GM12878 (cell line): ENCODE data around the gene LSM2. TPM values are rescaled to one million over a fixed set of nuclear protein-coding genes. Genes with fewer than 3 reads are reported as not detected.
A peak's percentile ranks its signal among the peaks of the same experiment; 100 is the strongest.

Source experiments
- ATAC-seq: fragments of 200-7000 bp; cut with Tn5 transposase; 3 replicates; pipeline ENCODE4 v1.9.1; 2020; ENCODE audit warnings: mild to moderate bottlenecking, moderate library complexity
- BruUV-seq: library from RNA; stranded (reverse); fragments of 400-500 nt; replicated peaks from 2 replicates; lab custom pipeline; 2021; lab: Mats Ljungman, UMichigan
- CTCF ChIA-PET: fragments of 300-600 bp; sonication (Branson Sonifier 250); formaldehyde crosslinking; extraction: SDS; loops from one replicate; lab custom pipeline; 2021; ENCODE audit warnings: inconsistent platforms; lab: Yijun Ruan, JAX
- POLR2A ChIA-PET: fragments of 350-600 bp; formaldehyde crosslinking; extraction: SDS; loops from one replicate; lab custom pipeline; 2021; ENCODE audit warnings: inconsistent platforms; lab: Charles Lee
- RAD21 ChIA-PET: fragments of 300-600 bp; sonication (Branson Sonifier 250); formaldehyde crosslinking; loops from one replicate; lab custom pipeline; 2023; ENCODE audit warnings: antibody characterized with exemption; ENCODE audit not compliant: unreplicated experiment; lab: Charles Lee
- SMC1A ChIA-PET: fragments of 300-600 bp; sonication (Branson Sonifier 250); formaldehyde crosslinking; loops from one replicate; lab custom pipeline; 2023; ENCODE audit not compliant: unreplicated experiment, uncharacterized antibody; lab: Charles Lee
- DNase-seq: peaks from one replicate; pipeline ENCODE4 v3.0.0-alpha.2; 2011; ENCODE audit warnings: low read depth, low spot score
- FAIRE-seq: peaks from 3 replicates; lab custom pipeline; 2011; peaks lifted over from hg19 to GRCh38; lab: Jason Lieb, UNC
- H2AFZ ChIP-seq: 2 replicates; pipeline ENCODE4 v1.6.0; 2011; ENCODE audit warnings: low read depth, low read length, control low read depth; ENCODE audit not compliant: control insufficient read depth
- H3K27ac ChIP-seq: 2 replicates; pipeline ENCODE4 v1.5.1; 2011; ENCODE audit warnings: control low read depth; ENCODE audit not compliant: control insufficient read depth, insufficient read depth
- H3K27me3 ChIP-seq, 2 experiments: replicated peaks in 1 of 2; 2 replicates each; pipeline versions ENCODE4 v1.6.0 to v1.6.1; 2011; ENCODE audit warnings: low read length in 1 of 2; ENCODE audit not compliant: control insufficient read depth in 2 of 2, insufficient read depth in 2 of 2
- H3K36me3 ChIP-seq, 2 experiments: 2 replicates each; pipeline ENCODE4 v1.5.1; 2011; ENCODE audit warnings: low read length in 1 of 2; ENCODE audit not compliant: control insufficient read depth in 2 of 2, insufficient read depth in 2 of 2
- H3K4me1 ChIP-seq: 2 replicates; pipeline ENCODE4 v1.6.1; 2011; ENCODE audit warnings: mild to moderate bottlenecking, low read length, moderate library complexity, mixed read lengths; ENCODE audit not compliant: control insufficient read depth, insufficient read depth
- H3K4me2 ChIP-seq: 2 replicates; pipeline ENCODE4 v1.6.0; 2011; ENCODE audit warnings: control low read depth; ENCODE audit not compliant: control insufficient read depth, insufficient read depth
- H3K4me3 ChIP-seq: fragments of 200-600 bp; sonication (generic); 2 replicates; pipeline ENCODE4 v1.5.1; 2016
- H3K79me2 ChIP-seq: 2 replicates; pipeline ENCODE4 v1.6.0; 2011; ENCODE audit warnings: low read length; ENCODE audit not compliant: control insufficient read depth, insufficient read depth
- H3K9ac ChIP-seq: 2 replicates; pipeline ENCODE4 v1.8.0; 2011; ENCODE audit warnings: low read length, control low read depth, mixed read lengths; ENCODE audit not compliant: control insufficient read depth, insufficient read depth
- H3K9me3 ChIP-seq: replicated peaks from 3 replicates; pipeline ENCODE4 v1.5.1; 2011; ENCODE audit warnings: mild to moderate bottlenecking, low read length; ENCODE audit not compliant: control insufficient read depth, insufficient read depth
- H4K20me1 ChIP-seq: 2 replicates; pipeline ENCODE4 v1.6.0; 2011; ENCODE audit not compliant: control insufficient read depth, insufficient read depth
- ASH2L ChIP-seq: fragments of 300-600, 200-600 bp; sonication (generic); IDR thresholded peaks from 2 replicates; pipeline ENCODE4 v1.6.1; 2017; ENCODE audit warnings: low read depth, mild to moderate bottlenecking, borderline replicate concordance
- EZH2 ChIP-seq: IDR thresholded peaks from 2 replicates; pipeline ENCODE4 v1.6.1; 2012; ENCODE audit warnings: low read depth, mild to moderate bottlenecking, control low read depth, inconsistent platforms, low read length, borderline replicate concordance; ENCODE audit not compliant: control insufficient read depth
- MEF2B ChIP-seq: fragments of 450-650 bp; IDR thresholded peaks from 2 replicates; pipeline ENCODE4 v1.6.1; 2018; ENCODE audit warnings: mild to moderate bottlenecking, moderate library complexity; ENCODE audit not compliant: partially characterized antibody, poor library complexity, severe bottlenecking
- NR2F1 ChIP-seq: fragments of 450-650 bp; conservative IDR thresholded peaks from 2 replicates; pipeline ENCODE4 v1.6.1; 2017; ENCODE audit warnings: mild to moderate bottlenecking
- RFX5 ChIP-seq: IDR thresholded peaks from 2 replicates; pipeline ENCODE4 v1.6.1; 2011; ENCODE audit warnings: low read depth, low read length, improper control_type of control experiment
- SMAD5 ChIP-seq: IDR thresholded peaks from 2 replicates; pipeline ENCODE4 v1.6.1; 2016; ENCODE audit warnings: antibody characterized with exemption, low read depth
- SPI1 ChIP-seq: IDR thresholded peaks from 2 replicates; pipeline ENCODE4 v1.6.1; 2011; ENCODE audit warnings: low read depth, mild to moderate bottlenecking, low read length, moderate library complexity, borderline replicate concordance; ENCODE audit not compliant: insufficient read depth
- TAF1 ChIP-seq: IDR thresholded peaks from 2 replicates; pipeline ENCODE4 v1.6.1; 2011; ENCODE audit warnings: mild to moderate bottlenecking, low read depth, low read length, borderline replicate concordance
- WRNIP1 ChIP-seq: IDR thresholded peaks from 2 replicates; pipeline ENCODE4 v1.6.1; 2011; ENCODE audit warnings: low read depth, low read length, improper control_type of control experiment, borderline replicate concordance
- WGBS: methylation state at CpG from one replicate; pipeline ENCODE4 v1.1.6; 2016; ENCODE audit warnings: low lambda C conversion rate; ENCODE audit not compliant: insufficient replicate concordance, insufficient coverage; ENCODE audit errors: missing lambda C conversion rate; 5-methylcytosine and 5-hydroxymethylcytosine counted together
- in situ Hi-C: fragments of 300-500 bp; cut with MboI; formaldehyde crosslinking; loops from 9 replicates; pipeline ENCODE4 v1.14.3; 2018; ENCODE audit warnings: mixed read lengths
- intact Hi-C: fragments of 100-400 bp; cut with micrococcal nuclease; formaldehyde crosslinking; loops from one replicate; pipeline ENCODE4 v1.14.2; 2022; ENCODE audit not compliant: unreplicated experiment
- polyA plus RNA-seq, 11 experiments: library from polyadenylated mRNA; depleted of rRNA in 4 of 11; unstranded in 6 of 11; stranded (reverse) in 5 of 11; fragments of >200 nt; fragmentation: Nextera tagmentation in 4 of 11; fragmentation: Illumina TruSeq in 1 of 11; extraction: Ambion mirVana in 4 of 11; extraction: Trizol in 1 of 11; gene quantifications; 1 replicate in 1 of 11; 2 replicates in 10 of 11; pipeline versions ENCODE4 v1.2.1 to v1.2.3, GENCODE V29; 2011 to 2016; ENCODE audit warnings: inconsistent platforms in 2 of 11, missing spikeins in 2 of 11, low read depth in 1 of 11
- total RNA-seq, 4 experiments: library from RNA; depleted of rRNA in 3 of 4; stranded (reverse); fragments of >200 nt in 3 of 4; fragmentation: Illumina TruSeq in 1 of 4; extraction: Trizol in 1 of 4; gene quantifications; 2 replicates each; pipeline versions ENCODE4 v1.2.1 to v1.2.3, GENCODE V29; 2013 to 2021
- TF ChIP-seq, protein P1 (sequence below): fragments of 450-650 bp; IDR thresholded peaks from 2 replicates; pipeline ENCODE4 v1.6.1; 2016; ENCODE audit warnings: mild to moderate bottlenecking
- TF ChIP-seq, protein P2 (sequence below), 3 experiments: IDR thresholded peaks in 2 of 3; conservative IDR thresholded peaks in 1 of 3; 2 replicates each; pipeline ENCODE4 v1.5.1; 2011; ENCODE audit warnings: low read depth in 3 of 3, low read length in 3 of 3, mild to moderate bottlenecking in 3 of 3, control low read depth in 2 of 3, moderate library complexity in 2 of 3, inconsistent platforms in 1 of 3, mixed read lengths in 1 of 3; ENCODE audit not compliant: control insufficient read depth in 2 of 3, insufficient read depth in 1 of 3; ENCODE audit errors: extremely low read depth in 1 of 3
- TF ChIP-seq, protein P3 (sequence below): fragments of 450-650 bp; formaldehyde crosslinking; IDR thresholded peaks from 2 replicates; pipeline ENCODE4 v1.5.0; 2022; ENCODE audit warnings: mild to moderate bottlenecking, missing genetic modification characterization

LSM2 gene
- total and polyA plus RNA-seq, 10 of the 15 experiments (the other 5 are each of a cell fraction or from before 2014, with no cell fraction given): 99.1 to 276 (median 153) TPM

GRCh38 chr6:31796993-31797385, 9.8 kb downstream of the LSM2 start (continued):
- TF ChIP-seq, protein P1, sequence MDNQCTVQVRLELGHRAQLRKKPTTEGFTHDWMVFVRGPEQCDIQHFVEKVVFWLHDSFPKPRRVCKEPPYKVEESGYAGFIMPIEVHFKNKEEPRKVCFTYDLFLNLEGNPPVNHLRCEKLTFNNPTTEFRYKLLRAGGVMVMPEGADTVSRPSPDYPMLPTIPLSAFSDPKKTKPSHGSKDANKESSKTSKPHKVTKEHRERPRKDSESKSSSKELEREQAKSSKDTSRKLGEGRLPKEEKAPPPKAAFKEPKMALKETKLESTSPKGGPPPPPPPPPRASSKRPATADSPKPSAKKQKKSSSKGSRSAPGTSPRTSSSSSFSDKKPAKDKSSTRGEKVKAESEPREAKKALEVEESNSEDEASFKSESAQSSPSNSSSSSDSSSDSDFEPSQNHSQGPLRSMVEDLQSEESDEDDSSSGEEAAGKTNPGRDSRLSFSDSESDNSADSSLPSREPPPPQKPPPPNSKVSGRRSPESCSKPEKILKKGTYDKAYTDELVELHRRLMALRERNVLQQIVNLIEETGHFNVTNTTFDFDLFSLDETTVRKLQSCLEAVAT: no peak
- TF ChIP-seq EZH2: no peak
- TF ChIP-seq, protein P2, sequence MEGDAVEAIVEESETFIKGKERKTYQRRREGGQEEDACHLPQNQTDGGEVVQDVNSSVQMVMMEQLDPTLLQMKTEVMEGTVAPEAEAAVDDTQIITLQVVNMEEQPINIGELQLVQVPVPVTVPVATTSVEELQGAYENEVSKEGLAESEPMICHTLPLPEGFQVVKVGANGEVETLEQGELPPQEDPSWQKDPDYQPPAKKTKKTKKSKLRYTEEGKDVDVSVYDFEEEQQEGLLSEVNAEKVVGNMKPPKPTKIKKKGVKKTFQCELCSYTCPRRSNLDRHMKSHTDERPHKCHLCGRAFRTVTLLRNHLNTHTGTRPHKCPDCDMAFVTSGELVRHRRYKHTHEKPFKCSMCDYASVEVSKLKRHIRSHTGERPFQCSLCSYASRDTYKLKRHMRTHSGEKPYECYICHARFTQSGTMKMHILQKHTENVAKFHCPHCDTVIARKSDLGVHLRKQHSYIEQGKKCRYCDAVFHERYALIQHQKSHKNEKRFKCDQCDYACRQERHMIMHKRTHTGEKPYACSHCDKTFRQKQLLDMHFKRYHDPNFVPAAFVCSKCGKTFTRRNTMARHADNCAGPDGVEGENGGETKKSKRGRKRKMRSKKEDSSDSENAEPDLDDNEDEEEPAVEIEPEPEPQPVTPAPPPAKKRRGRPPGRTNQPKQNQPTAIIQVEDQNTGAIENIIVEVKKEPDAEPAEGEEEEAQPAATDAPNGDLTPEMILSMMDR (IDR thresholded peaks at IDR 0.05 in 2 of 3, conservative IDR thresholded peaks at IDR 0.05 in 1 of 3; ENCODE audit: control insufficient read depth in 2 of 3, extremely low read depth in 1 of 3, insufficient read depth in 1 of 3, low read depth in 3 of 3, low read length in 3 of 3): no peak
- TF ChIP-seq SMAD5: no peak
- no peak for TF ChIP-seq WRNIP1

DNA sequence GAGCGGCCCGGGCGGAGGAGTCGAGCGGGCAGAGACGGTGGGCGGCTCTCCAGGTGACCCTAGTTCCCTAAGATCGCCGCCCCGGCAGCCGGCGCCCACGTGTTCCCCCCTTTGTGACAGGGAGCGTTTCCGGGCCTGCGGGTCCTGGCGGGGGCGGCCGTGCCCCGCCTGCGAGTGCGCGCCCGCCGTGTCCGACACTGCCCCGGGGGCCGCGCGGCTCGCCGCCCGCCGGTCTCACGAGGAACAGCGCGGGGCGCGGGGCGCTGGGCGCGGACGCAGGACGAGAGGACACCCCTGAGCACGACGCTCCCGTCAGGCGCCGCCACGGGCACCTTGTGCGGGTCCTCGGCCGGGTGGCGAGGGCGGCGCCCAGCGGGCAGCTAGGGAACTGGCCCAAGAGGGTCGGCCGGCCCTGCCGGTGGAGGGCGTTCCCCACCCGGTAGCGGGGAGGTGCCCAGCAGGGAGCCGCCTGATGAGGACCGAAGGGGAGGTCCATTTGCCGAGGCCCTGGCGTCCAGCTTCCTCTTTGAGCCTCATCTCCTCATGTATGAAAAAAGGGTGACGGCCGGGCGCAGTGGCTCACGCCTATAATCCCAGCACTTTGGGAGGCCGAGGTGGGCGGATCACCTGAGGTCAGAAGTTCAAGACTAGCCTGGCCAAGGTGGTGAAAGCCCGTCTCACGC, 11.0 kb downstream of the LSM2 start, which contains the start of gene VARS1:
Gene VARS1, minus strand, starts transcription at position 137 of the 683 bp plus-strand sequence. CDS start 535 bp downstream, outside the sequence.
- H3K4me1 ChIP-seq: peaks cover 4% of the 10 kb centered on the region
- no peak for TF ChIP-seq MEF2B
- TF ChIP-seq, protein P3, sequence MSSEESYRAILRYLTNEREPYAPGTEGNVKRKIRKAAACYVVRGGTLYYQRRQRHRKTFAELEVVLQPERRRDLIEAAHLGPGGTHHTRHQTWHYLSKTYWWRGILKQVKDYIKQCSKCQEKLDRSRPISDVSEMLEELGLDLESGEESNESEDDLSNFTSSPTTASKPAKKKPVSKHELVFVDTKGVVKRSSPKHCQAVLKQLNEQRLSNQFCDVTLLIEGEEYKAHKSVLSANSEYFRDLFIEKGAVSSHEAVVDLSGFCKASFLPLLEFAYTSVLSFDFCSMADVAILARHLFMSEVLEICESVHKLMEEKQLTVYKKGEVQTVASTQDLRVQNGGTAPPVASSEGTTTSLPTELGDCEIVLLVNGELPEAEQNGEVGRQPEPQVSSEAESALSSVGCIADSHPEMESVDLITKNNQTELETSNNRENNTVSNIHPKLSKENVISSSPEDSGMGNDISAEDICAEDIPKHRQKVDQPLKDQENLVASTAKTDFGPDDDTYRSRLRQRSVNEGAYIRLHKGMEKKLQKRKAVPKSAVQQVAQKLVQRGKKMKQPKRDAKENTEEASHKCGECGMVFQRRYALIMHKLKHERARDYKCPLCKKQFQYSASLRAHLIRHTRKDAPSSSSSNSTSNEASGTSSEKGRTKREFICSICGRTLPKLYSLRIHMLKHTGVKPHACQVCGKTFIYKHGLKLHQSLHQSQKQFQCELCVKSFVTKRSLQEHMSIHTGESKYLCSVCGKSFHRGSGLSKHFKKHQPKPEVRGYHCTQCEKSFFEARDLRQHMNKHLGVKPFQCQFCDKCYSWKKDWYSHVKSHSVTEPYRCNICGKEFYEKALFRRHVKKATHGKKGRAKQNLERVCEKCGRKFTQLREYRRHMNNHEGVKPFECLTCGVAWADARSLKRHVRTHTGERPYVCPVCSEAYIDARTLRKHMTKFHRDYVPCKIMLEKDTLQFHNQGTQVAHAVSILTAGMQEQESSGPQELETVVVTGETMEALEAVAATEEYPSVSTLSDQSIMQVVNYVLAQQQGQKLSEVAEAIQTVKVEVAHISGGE (CRISPR knock-in tag): no peak
- peak; percentile 43; the same call in 1 of the 2 replicates for TF ChIP-seq SPI1
- peak; percentile 76 for TF ChIP-seq NR2F1
- no peak for TF ChIP-seq RFX5
- TF ChIP-seq TAF1: no peak; the same call in 1 of the 2 replicates
- TF ChIP-seq ASH2L: no peak

More for the DNA sequence above, 11.0 kb downstream of the LSM2 start, which contains the start of gene VARS1:
- FAIRE-seq (peak; percentile 31), DNase-seq (peak; percentile 62), ATAC-seq (peak; percentile 88)
- in situ Hi-C loops (no loop called here), intact Hi-C loops (loop anchor here (2.0 to 5.0 kb wide), 2 partner anchors 17 to 37 kb away; no protein-coding TSS in a partner anchor)
- ChIA-PET POLR2A (interaction anchor here (0.6 to 3.5 kb wide), 13 partner anchors 11 to 347 kb away, joined by 3 to 32 read pairs (median 4); partner anchors contain the start of genes HSPA1A, HSPA1B, HSPA1L and LSM2), SMC1A (interaction anchor here (1.1 to 2.2 kb wide), 8 partner anchors 11 to 67 kb away, joined by 4 to 10 read pairs (median 4); partner anchors contain the start of genes LSM2 and NEU1), CTCF (interaction anchor here (0.9 to 3.7 kb wide), 13 partner anchors 10 to 128 kb away, joined by 3 to 26 read pairs (median 5); partner anchors contain the start of genes DDAH2, HSPA1B, LSM2 and NEU1), RAD21 (interaction anchor here (0.6 to 2.6 kb wide), 15 partner anchors 11 to 301 kb away, joined by 3 to 19 read pairs (median 4); partner anchors contain the start of genes HSPA1A, HSPA1B, HSPA1L and LSM2)
- peak within 1 kb of the TSS; percentile 47 for H3K4me2 ChIP-seq
- H3K9me3 ChIP-seq: no peaks in the 10 kb centered on the region
- WGBS: 1% methylated on average over 72 of the region's 75 CpGs
- peaks cover 7 to 11% of the 10 kb centered on the region in 2 experiments; a peak in 3 of 4 replicates for H3K36me3 ChIP-seq
- H4K20me1 ChIP-seq: no peaks in the 10 kb centered on the region
- H3K79me2 ChIP-seq: peaks cover 21% of the 10 kb centered on the region
- H2AFZ ChIP-seq: peak within 1 kb of the TSS; percentile 94
- H3K27ac ChIP-seq: peak within 1 kb of the TSS; percentile 95
- H3K27me3 ChIP-seq: no peaks in the 10 kb centered on the region
- no TSS peak for BruUV-seq
- peak within 1 kb of the TSS; percentile 81 for H3K4me3 ChIP-seq
- H3K9ac ChIP-seq: peak within 1 kb of the TSS; percentile 81
